HG03139 (cell line): ENCODE data around the gene LRRC74A.
A peak's percentile ranks its signal among the peaks of the same experiment; 100 is the strongest.

ENCODE experiments used
- ATAC-seq: cut with Tn5 transposase; IDR thresholded peaks from one replicate; pipeline ENCODE4 v1.9.1; 2021; ENCODE audit not compliant: unreplicated experiment

The LRRC74A gene

GRCh38 chr14:76808990-76809389 is 17.2 kb upstream of the LRRC74A start:
- ATAC-seq, result no peak

GRCh38 chr14:76810525-76810924 is 15.7 kb upstream of the LRRC74A start:
- no peak for ATAC-seq

DNA sequence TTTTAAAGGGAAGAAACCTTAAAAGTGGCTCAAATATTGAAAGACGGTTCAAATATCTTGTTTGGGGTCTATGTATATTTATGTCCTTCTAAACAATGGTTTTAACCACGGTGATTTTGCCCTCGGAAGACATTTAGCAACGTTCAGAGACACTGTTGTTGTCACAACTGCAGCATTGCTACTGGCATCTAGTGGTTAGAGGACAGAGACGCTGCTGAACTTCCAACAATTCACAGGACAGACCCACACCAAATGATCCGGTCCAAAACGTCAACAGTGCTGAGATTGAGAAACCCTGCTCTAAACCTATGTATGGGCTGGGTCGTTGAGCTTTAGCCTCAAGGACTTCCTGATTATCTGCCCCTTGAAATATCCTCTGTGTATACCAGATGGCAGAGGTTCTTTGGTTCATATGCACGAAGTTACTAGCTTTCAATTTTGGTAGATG is 15.2 kb upstream of the LRRC74A start:
- no peak for ATAC-seq

DNA sequence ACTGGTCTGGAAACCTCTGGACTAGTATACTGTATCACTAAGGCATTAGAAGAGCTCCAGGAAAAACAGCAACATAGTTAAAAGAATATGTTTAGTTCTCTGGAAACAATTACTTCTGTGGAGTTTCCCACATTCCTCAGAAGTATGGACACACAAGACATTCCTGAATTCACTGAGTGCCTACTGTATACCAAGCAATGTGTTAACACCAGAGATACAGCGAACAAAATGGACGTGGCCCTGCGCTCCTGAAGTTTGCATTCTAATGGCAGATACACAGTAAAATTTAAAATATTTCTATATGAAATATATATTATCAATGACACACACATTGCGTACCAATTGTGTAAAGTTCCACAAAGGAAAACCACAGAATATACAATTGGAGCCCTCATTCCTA is 14.6 kb upstream of the LRRC74A start:
- no peak for ATAC-seq

DNA sequence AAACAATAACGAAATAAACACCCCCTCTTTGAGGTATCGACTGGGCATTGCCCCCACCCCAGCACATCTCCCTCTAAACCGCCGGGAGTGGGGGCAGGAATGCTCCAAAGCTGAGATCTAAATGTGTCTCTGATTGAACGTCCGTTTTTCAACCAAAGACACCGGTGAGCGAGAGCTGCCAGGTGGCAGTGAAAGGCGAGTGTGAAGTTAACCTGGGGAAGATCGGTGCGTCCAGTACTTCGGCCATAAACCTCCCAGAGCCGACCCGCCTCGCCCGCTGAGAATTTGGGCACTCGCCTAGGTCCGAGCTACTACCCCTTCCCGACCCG is 14.2 kb upstream of the LRRC74A start:
- ATAC-seq, result peak; percentile 15

- ATAC-seq, result peak; percentile 81
These were observed 13.5 kb upstream of the LRRC74A start, which contains the start of gene ANGEL1 for GRCh38 chr14:76812422-76813383. ANGEL1 (minus strand) TSS chr14:76812882; CDS start chr14:76812827, 55 bp downstream.

DNA sequence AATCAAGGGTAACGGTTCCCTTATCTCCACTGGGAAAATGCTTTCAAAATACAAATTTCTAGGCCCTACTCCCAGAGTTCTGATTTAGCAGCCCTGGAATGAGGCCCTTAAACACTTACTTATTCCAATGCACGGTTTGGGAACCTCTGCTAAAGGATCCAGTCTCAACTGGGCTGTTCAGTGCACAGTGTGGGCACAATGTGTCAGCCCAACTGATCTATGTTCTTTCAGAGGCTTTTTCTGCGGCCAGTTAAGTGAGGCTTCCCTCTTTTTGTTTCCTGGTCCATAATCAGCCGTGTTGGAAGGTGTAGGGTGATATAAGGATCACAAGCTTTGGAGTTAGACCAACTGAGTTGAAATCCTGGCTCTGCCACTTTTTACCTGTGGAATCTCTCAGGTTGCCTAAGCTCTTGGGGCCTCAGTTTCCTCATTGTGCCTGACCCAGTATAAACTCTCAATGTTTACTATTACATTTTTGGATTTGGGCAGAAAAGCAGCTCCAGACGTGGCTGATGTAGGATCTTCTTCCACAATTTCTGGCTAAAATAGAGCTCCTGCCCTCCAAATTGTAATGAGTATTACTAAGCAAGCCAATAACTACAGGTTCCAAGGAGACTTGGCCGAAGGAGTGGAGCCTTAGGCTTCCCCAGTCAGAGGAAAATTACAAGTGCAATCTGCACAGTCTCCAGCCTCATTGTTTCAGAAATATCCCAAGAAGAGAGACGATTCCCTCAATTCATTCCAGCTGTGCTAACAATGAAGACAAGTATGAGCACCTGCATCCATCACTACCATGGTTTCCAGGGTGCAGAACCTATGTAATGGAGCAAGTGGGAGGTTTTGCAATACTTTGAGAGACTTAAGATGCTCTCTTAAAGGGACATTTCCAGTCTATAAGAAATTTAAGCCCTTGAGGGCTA is 11.2 kb upstream of the LRRC74A start:
- ATAC-seq, result no peak

DNA sequence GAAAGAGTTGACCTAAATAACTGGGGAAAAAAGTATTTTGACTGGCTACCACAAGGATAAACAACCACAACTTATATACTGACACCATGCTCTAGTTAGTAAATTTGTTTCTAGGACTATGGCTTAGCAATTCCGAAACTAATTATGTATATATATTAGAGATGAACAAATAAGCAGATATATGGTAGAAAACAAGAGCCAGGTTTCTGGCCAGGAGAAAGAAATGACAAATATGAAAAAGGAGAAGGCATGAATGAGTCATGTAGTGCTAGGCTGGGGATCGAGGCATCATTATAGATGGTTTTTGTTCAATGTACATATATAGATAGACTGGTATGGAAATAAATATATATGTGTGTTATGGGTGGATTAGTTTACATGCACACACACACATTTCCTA is 5.5 kb upstream of the LRRC74A start:
- no peak for ATAC-seq

GRCh38 chr14:76827696-76828296 is 1.6 kb downstream of the LRRC74A start:
- ATAC-seq, result no peak

GRCh38 chr14:76828339-76829012 is 2.3 kb downstream of the LRRC74A start:
- ATAC-seq, result no peak

GRCh38 chr14:76829013-76829365 is 2.8 kb downstream of the LRRC74A start:
- no peak for ATAC-seq

GRCh38 chr14:76829650-76830421 is 3.6 kb downstream of the LRRC74A start:
- no peak for ATAC-seq

DNA sequence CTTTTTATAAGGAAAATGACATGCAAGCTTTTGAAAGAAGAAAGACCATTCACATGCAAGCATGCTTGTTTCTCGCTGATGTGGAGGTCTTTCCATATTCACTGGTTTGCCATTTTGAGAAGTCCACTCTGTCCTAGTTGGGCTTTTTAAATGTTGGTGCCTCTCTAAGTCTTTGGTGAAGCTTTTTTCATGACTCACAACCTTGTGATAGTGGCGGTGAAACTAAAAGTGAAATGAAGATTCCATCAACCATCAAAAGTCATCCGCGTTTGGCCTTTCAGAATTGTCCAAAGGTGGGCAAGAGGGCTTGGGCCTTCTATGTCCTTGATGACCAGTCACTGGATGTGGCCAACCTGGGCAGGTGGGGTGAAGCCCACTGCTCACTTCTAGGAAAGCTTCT is 4.3 kb downstream of the LRRC74A start:
- no peak for ATAC-seq

DNA sequence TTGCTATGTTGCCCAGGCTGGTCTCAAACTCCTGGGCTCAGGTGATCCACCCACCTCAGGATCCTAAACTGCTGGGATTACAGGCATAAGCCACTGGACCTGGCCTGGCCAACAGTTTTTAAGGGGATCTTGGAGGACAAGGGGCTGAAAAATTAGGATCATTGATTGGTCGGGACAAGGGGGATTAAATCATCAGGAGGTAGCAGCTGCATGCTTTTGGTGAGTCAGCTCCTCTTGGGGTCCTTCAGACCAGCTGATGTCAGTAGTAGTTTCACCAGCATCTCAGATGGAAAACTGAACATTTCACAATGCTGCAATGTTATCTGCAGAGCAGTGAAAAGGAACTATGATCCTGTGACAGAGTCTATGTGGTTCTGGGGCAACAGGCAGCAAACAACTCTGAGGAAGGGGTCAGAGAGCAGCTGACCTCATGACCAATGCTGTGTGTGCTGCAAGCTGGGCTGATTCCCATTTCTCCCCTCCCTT is 6.3 kb downstream of the LRRC74A start:
- no peak for ATAC-seq

DNA sequence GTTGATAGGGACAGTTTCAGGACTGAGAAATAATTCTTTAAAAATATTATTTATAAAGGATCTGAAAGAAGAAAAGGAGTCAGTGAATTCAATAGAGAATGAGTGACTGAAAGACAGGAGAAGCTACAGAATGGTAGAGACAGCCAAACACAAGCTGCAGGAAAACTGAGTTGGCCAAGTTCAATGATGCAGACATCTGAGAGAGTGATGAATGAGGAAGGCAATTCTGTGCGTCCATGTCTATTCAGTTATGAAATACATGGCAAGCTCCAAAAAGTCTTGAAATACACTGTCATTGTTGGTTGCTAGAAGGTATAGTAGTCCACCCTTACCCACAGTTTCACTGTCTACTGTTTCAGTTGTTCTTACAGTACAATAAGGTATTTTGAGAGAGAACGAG is 6.8 kb downstream of the LRRC74A start:
- ATAC-seq, result no peak

DNA sequence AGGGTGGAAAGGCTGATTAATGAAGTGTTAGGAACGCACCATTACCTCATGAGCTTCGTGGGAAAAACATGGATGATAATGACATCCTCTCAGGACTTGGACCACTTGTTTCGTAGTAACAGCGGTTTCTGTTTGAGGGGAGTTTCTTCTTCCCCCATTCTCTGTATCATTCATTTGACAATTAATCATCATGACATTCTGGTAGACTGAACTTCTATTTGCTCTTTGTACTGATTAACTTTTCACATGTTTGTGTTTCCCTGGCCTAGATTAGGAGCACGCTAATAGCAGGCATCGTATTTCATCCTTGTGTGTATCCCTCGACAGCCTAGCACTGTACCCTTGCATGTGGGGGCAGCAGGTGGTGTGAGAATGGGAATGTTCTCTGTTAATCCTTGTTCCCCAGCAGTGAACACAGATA is 8.0 kb downstream of the LRRC74A start:
- ATAC-seq, result no peak

GRCh38 chr14:76836029-76836630 is 9.9 kb downstream of the LRRC74A start:
- no peak for ATAC-seq

- ATAC-seq, result no peak
These were observed 11.3 kb downstream of the LRRC74A start for GRCh38 chr14:76837524-76837923.

- no peak for ATAC-seq
These were observed 16.2 kb downstream of the LRRC74A start for GRCh38 chr14:76842414-76842813.
